ENCODE results near the gene SMIM29.

Gene SMIM29

GRCh38 chr6:34239893-34240292 lies 8.9 kb downstream of the SMIM29 start:
- DNase-seq: no peak

DNA sequence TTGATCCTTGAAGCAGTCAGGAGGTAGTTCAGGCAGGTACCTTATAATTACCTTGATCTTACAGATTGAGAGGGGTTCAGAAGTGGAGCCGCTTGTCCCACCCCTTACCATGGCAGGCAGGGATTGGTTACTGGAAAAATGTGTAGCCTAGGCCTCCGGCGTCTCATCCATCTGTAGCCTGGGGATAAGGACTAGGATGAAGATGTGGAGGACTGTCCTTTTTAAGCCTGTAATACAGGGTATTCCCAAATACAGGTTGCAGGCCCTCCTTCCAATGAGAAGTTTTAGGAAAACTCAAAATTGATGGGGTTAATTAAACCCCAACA lies 9.3 kb downstream of the SMIM29 start:
- DNase-seq: no peak

DNA sequence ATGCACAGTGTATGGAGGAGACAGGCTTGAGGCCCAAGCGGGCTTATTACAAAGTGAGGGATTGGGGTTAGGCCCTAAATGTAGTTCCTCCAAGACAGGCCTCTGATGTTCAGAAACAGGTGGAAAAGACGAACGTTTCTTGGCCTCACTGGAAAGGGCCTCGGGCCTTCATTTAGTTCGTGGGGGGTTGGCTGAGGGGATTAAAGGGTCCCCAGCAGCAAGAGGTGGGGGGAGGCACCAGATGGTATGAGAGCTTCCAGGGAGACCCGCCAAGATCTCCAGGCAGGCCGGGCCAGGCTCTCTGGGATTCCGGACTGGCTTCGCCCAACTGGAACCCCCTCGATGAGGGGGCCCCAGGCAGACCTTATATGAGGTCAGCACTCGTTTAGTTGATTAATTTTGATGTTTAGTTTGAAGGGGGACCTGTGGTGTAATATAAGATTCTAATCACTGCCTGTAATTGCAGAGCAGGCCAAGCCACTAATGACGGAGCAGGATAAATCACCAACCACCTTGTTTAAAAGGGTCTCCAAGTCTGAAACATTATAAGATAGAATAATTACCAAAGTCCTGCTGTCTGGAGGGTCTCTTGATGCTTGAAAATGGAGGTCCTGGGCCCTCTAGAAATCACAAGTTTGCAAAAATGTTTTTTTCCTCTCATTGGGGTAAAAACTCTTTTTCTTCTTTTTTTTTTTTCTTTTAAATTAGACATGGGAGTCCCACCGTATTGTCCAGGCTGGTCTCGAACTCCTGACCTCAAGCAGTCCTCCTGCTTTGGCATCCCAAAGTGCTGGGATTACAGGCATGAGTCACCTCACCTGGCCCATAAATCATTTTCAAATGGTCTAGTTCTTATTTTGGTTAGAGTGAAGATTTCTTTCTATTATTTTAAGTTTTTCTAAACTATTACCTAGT lies 10.0 kb downstream of the SMIM29 start:
- DNase-seq: no peak

DNA sequence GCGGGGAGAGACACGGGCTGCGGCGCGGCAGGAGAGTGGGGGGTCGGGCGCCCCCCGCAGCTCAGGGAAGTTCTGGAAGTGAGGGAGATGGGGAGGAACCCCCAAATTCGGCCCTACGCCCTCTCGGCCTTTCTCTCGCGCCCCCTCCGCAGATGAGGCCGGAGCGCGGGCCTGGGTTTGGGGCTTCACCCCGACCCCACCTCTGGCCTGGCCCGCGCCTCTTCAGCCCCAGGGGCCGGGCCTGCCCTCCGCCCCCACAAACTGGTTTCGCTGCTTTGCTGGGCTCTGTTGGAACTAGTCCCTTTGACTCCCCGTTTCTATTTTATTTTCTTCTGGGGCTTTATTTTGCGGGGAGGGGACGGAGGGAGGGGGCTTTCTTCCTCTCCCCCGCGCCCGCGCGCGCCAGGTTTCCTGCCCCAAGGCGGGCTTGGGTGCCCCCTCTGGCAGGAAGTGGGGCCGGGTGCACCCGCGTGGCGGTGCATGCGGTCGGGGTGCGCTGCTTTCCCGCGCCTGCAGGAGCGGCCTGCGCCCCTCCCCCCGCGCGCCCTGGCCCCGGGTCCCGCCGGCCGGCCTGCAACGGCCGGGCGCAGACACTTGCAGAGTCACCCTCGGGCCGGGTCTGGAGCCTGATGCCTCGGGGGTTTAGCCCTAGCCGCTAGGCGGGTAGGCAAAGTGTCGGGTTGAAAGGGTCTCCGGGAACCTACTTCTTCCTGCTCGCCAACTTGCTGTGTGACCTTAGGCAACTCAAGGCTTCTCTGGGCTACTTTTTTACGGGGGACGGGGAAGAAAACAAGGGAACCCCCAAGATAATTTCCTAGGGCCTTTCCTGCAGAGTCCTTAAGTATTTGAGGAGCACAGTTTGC lies 10.9 kb downstream of the SMIM29 start:
- DNase-seq: peak; percentile 51

GRCh38 chr6:34237316-34237721 lies 11.5 kb downstream of the SMIM29 start:
- no peak for DNase-seq

DNA sequence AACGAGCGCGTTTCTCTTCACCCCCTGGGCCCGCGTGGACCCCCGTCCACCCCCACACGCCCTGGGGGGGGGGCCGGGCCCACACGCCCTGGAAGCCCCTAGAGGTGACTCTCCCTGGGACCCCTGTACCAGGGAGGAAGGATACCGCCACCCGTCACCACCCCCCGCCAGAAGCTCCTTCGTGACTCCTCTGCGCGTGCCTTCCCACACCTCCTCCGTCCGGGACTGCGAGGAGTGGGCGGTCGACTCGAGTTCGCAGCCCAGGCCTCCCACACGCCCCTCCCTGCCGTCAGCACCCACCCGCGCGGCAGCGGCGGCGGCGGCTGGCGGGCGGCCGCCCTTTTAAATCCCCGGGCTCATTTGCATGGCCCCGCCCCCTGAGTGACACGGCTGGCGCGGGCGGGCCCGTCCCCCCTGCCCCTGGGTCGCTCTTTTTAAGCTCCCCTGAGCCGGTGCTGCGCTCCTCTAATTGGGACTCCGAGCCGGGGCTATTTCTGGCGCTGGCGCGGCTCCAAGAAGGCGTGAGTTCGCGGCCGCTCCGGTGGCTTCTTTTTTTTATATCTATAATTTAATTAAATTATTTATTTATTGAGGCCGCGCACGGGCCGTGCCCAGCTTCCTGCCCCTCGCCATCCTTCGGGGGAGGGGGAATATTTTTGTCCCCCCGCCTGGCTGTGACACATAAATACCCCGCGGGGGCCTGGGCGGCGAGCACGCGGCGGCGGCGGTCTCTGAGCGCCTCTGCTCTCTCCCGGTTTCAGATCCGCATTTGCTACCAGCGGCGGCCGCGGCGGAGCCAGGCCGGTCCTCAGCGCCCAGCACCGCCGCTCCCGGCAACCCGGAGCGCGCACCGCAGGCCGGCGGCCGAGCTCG lies 12.1 kb downstream of the SMIM29 start, which contains the start of gene HMGA1:
TSS of gene HMGA1 (plus strand) at position 431 of the 873 bp plus-strand sequence. CDS start 3,908 bp downstream, outside the sequence.
- peak; percentile 89 for DNase-seq

DNA sequence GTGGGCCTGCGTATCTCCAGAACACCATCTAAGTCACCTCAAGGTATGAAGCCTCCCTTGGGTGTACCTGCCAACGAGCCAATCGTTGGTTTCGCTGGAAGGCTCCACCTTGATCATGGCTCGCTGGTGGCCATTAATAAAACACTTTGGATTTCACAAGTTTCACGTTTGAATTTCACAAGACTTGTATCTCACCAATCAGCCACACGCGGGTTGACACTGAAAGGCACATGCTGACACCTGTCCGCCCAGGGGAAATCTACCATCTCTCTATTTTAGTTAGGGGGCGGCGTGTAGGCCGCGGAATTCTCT lies 12.7 kb downstream of the SMIM29 start:
- DNase-seq: peak; percentile 46

- peak; percentile 89 for DNase-seq
Measured at GRCh38 chr6:34235307-34236130, 13.3 kb downstream of the SMIM29 start.

- DNase-seq: no peak
Measured at GRCh38 chr6:34234667-34235306, 14.0 kb downstream of the SMIM29 start.

- no peak for DNase-seq
Measured at GRCh38 chr6:34233867-34234266, 14.9 kb downstream of the SMIM29 start.

DNA sequence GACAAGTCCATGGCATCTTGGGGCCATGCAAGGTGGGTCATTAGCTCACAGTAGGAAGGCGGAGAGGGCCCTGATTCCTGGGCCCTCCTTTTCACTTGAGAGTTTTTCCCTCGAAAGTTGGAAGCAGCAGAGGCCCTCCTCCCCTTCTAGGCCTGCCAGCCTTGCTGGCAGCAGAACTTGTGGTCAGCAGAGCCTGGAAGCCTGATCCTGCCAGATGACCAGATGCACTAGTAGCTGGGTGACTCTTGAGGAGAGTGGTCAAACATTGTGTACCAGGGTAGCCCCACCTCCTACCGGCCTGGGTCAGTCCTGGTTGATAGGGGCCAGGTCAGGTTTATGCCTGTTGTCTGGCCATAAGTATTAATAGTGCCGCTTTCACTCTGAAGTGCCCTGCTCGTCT lies 15.9 kb downstream of the SMIM29 start:
- no peak for DNase-seq

GRCh38 chr6:34231566-34232336 lies 17.1 kb downstream of the SMIM29 start:
- DNase-seq: no peak

DNA sequence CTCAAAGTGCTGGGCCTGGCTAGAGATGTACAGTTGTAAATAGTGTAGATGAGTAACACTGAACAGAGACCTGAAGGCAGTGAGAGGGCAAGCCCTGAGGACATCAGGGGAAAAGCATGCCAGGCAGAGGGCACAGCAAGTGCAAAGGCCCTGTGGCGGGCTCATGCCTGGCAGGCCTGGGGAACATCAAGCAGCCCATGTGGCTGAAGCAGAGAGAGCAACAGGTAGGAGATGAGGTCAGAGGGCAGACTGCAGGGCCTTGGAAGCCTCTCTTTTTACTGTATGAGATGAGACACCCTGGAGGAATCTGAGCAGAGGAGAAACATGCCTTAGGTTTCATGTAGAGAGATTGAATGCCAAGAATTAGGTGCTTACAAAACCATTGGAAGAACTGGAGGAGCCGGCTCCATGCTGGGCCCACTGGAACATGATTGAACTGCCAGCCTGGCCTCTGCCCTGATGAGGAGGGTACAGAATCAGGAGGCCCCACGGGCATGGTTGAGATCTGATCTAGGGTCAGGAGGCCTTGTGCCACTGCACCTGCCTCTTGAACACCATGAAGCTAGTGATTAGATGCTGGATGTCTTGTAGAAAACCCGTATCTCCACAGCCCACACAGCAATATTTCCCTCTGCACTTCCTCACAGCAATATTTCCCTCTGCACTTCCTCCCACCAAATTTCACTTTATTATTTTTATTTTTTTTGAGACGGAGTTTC lies 18.0 kb downstream of the SMIM29 start:
- DNase-seq: peak; percentile 62

DNA sequence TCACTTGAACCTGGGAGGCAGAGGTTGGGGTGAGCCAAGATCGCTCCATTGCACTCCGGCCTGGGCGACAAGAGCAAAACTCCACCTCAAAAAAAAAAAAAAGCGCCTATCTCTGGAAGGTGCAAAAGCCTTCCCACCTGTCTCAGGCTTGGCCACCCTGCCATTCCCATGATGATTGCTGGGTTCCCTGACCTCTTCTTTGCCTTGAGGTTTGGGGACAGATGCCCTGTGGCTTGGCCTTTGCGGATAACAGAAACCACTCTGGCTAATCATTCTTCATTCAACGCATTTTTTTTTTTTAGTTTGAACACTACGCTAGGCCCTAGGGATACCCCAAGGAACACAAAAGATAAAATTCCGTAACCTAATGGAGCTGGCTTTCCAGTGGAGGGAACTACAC lies 18.9 kb downstream of the SMIM29 start:
- DNase-seq: no peak

DNA sequence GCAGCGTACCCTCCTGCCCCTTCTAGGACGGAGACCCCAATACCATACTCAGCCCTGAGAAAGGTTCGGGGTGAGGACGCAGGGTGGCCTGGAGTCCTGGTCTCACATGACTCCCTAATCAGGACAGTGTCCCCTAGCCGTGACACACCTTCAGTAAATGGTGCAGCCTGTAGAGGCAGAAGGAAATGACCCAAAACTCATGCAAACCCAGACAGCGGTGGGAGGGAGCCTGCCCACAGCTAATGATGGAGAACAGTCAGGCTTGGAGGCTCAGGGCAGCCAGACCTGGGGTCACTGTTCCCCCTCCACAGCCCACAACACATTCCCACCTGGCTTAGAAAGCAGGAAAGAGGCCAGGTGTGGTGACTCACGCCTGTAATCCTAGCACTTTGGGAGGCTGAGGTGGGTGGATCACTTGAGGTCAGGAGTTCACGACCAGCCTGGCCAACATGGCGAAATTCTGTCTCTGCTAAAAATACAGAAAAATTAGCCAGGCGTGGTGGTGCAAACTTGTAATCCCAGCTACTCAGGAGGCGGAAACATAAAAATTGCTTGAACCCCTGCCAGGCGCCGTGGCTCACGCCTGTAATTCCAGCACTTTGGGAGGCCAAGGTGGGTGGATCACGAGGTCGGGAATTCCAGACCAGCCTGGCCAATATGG lies 20.9 kb downstream of the SMIM29 start:
- peak; percentile 54 for DNase-seq

DNA sequence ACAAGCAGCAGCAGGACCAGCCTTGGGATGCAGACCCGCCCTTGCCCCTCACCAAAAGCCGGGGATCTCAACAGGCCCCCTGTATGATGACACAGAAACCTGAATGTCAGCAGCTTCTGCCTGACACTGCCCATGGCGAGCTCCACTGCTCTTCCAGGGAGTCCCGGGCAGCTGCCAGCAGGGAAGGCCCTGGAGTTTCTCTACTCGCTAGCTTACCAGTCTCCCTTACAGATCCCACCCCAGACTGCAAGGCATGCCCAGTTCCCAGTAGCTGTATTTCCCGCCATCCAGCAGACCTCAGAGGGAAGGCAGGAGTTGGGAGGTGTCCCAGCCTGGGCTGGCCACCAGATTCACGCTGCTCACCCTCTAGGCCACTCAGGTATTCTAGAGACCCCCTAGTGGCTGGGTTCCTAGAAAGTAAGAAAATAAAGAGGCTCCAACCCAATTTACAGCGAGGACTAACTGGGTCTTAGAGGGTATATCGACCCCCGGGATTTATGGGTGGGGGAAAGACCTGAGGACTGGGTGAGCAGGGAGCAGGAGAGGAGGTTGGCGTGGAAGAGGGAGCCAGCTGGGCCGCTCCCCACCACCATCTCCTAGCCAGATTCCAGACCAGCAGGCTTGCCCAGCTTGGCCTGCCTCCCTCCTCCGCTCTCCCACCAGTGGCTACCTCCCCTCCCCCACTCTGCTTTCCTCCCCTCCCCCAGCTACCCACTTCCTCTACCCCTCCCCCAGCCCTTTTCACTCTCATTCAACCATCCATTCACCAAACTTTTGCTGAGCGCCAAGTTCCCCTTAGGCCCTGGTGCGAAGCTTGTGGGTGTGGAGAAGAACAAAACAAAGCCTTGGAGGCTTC lies 21.8 kb downstream of the SMIM29 start:
- DNase-seq: no peak

DNA sequence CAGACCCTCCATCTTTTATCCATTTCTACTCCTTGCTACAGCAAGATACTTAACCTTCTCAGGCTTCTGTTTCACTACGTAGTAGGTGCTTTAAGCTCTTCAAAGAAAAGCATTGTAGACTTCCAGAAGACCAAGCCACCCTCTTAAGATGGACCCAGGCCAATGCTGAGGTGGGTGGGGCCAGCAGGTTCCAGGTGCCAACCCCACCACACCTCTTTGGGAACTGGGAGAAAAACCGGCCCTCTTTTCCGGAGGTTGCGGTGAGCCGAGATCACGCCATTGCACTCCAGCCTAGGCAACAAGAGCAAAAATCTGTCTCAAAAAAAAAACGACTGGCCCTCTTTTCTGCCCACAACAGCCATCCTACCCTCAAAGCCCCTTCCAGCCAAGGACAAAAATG lies 22.7 kb downstream of the SMIM29 start:
- DNase-seq: no peak

- no peak for DNase-seq
Measured at GRCh38 chr6:34225551-34225950, 23.3 kb downstream of the SMIM29 start.

Data from NCI-H226 (cell line).